Globus pallidus (tissue), 1 donor: Measurements from ENCODE around the gene APOA1.
A peak's percentile ranks its signal among the peaks of the same experiment; 100 is the strongest.
"Not testable (repeated sequence)": the region's sequence is repeated elsewhere in the genome, so short reads cannot be mapped to it uniquely, and the experiment has no call there.

Experiments used
- DNase-seq: peaks from one replicate; pipeline ENCODE4 v3.0.0-alpha.2; 2015; ENCODE audit warnings: low spot score

APOA1 gene

GRCh38 chr11:116857936-116858335 lies 20.5 kb upstream of the APOA1 start:
- no peak for DNase-seq

GRCh38 chr11:116857316-116857715 lies 19.9 kb upstream of the APOA1 start:
- no peak for DNase-seq

- no peak for DNase-seq
These were observed 19.0 kb upstream of the APOA1 start for GRCh38 chr11:116856423-116856822.

- DNase-seq = no peak
These were observed 18.0 kb upstream of the APOA1 start for GRCh38 chr11:116855413-116855812.

- no peak for DNase-seq
These were observed 16.1 kb upstream of the APOA1 start for GRCh38 chr11:116853461-116854073.

- DNase-seq = no peak
These were observed 15.0 kb upstream of the APOA1 start for GRCh38 chr11:116852261-116853031.

GRCh38 chr11:116851626-116852025 lies 14.2 kb upstream of the APOA1 start:
- no peak for DNase-seq

- no peak for DNase-seq
These were observed 12.1 kb upstream of the APOA1 start for GRCh38 chr11:116849486-116849885.

GRCh38 chr11:116849060-116849459 lies 11.6 kb upstream of the APOA1 start:
- DNase-seq = no peak

- DNase-seq = no peak
These were observed 10.2 kb upstream of the APOA1 start for GRCh38 chr11:116847612-116848011.

GRCh38 chr11:116844722-116845121 lies 7.3 kb upstream of the APOA1 start:
- no peak for DNase-seq

GRCh38 chr11:116843661-116844060 lies 6.2 kb upstream of the APOA1 start:
- no peak for DNase-seq

GRCh38 chr11:116842909-116843308 lies 5.5 kb upstream of the APOA1 start:
- DNase-seq = no peak

GRCh38 chr11:116842117-116842516 lies 4.7 kb upstream of the APOA1 start:
- DNase-seq = no peak

GRCh38 chr11:116840746-116841296 lies 3.4 kb upstream of the APOA1 start:
- no peak for DNase-seq

- peak; percentile 53 for DNase-seq
These were observed 2.9 kb upstream of the APOA1 start for GRCh38 chr11:116840224-116840745.

- DNase-seq = no peak
These were observed 1.1 kb upstream of the APOA1 start for GRCh38 chr11:116838321-116839084.

GRCh38 chr11:116836632-116836991 lies 810 bp downstream of the APOA1 start:
- no peak for DNase-seq

GRCh38 chr11:116835791-116836631 lies 1.4 kb downstream of the APOA1 start:
- peak; percentile 79 for DNase-seq

- no peak for DNase-seq
These were observed 2.2 kb downstream of the APOA1 start for GRCh38 chr11:116835042-116835772.

- DNase-seq = not testable (repeated sequence)
These were observed 2.8 kb downstream of the APOA1 start for GRCh38 chr11:116834535-116835041.
